MM.1S (cell line): Measurements from ENCODE around the gene THOP1.

Experiments used
- DNase-seq: peaks from one replicate; pipeline ENCODE4 v3.0.0-alpha.2; 2015
- H2AFZ ChIP-seq: fragments of 300-600 bp; sonication (generic); 2 replicates; pipeline ENCODE4 v1.6.0; 2016; ENCODE audit warnings: antibody characterized with exemption, low read length
- H3F3A ChIP-seq: fragments of 300-600 bp; sonication (generic); 2 replicates; pipeline ENCODE4 v1.6.1; 2016; ENCODE audit warnings: mild to moderate bottlenecking, antibody characterized with exemption, low read length, moderate library complexity, mixed read lengths; ENCODE audit not compliant: insufficient read depth
- H3K27ac ChIP-seq: fragments of 300-600 bp; sonication (generic); 2 replicates; pipeline ENCODE4 v1.5.1; 2016; ENCODE audit warnings: mild to moderate bottlenecking, low read length
- H3K27me3 ChIP-seq: fragments of 300-600 bp; sonication (generic); replicated peaks from 2 replicates; pipeline ENCODE4 v1.6.0; 2016; ENCODE audit warnings: low read length; ENCODE audit not compliant: insufficient read depth
- H3K36me3 ChIP-seq: fragments of 300-600 bp; sonication (generic); replicated peaks from 2 replicates; pipeline ENCODE4 v1.6.1; 2016; ENCODE audit warnings: mild to moderate bottlenecking, low read length, mixed read lengths; ENCODE audit not compliant: insufficient read depth
- H3K4me1 ChIP-seq: fragments of 300-600 bp; sonication (generic); 2 replicates; pipeline ENCODE4 v1.6.1; 2016; ENCODE audit warnings: low read length, mixed read lengths
- H3K4me2 ChIP-seq: fragments of 300-600 bp; sonication (generic); 2 replicates; pipeline ENCODE4 v1.6.0; 2016; ENCODE audit warnings: low read depth, low read length
- H3K4me3 ChIP-seq: fragments of 300-600 bp; sonication (generic); 2 replicates; pipeline ENCODE4 v1.5.1; 2016; ENCODE audit warnings: low read length, mixed read lengths
- H3K79me2 ChIP-seq: fragments of 300-600 bp; sonication (generic); 2 replicates; pipeline ENCODE4 v1.6.1; 2016; ENCODE audit warnings: mixed run types, low read length, mixed read lengths
- H3K9ac ChIP-seq: fragments of 300-600 bp; sonication (generic); 2 replicates; pipeline ENCODE4 v1.6.1; 2016; ENCODE audit warnings: low read length, mixed read lengths
- H3K9me2 ChIP-seq: fragments of 300-600 bp; sonication (generic); replicated peaks from 2 replicates; pipeline ENCODE4 v1.6.1; 2016; ENCODE audit warnings: mild to moderate bottlenecking, low read length, mixed read lengths; ENCODE audit not compliant: insufficient read depth
- H3K9me3 ChIP-seq: fragments of 300-600 bp; sonication (generic); replicated peaks from 2 replicates; pipeline ENCODE4 v1.6.1; 2016; ENCODE audit warnings: mild to moderate bottlenecking, low read length, mixed read lengths; ENCODE audit not compliant: insufficient read depth
- H4K20me1 ChIP-seq: fragments of 300-600 bp; sonication (generic); 2 replicates; pipeline ENCODE4 v1.6.1; 2016; ENCODE audit warnings: mild to moderate bottlenecking, low read length, moderate library complexity, mixed read lengths; ENCODE audit not compliant: insufficient read depth
- EZH2 ChIP-seq: fragments of 300-600 bp; sonication (generic); optimal IDR thresholded peaks from 2 replicates; pipeline ENCODE3; 2017; ENCODE audit warnings: low read depth, mild to moderate bottlenecking, antibody characterized with exemption, low read length, mixed read lengths
- EZH2phosphoT487 ChIP-seq: fragments of 300-600 bp; sonication (generic); IDR thresholded peaks from 2 replicates; pipeline ENCODE4 v1.6.1; 2018; ENCODE audit warnings: antibody characterized with exemption, low read length
- TF ChIP-seq, protein P1 (sequence below): fragments of 300-600 bp; sonication (generic); IDR thresholded peaks from 2 replicates; pipeline ENCODE4 v1.5.1; 2016; ENCODE audit warnings: antibody characterized with exemption, low read length, mixed read lengths

THOP1 gene

DNA sequence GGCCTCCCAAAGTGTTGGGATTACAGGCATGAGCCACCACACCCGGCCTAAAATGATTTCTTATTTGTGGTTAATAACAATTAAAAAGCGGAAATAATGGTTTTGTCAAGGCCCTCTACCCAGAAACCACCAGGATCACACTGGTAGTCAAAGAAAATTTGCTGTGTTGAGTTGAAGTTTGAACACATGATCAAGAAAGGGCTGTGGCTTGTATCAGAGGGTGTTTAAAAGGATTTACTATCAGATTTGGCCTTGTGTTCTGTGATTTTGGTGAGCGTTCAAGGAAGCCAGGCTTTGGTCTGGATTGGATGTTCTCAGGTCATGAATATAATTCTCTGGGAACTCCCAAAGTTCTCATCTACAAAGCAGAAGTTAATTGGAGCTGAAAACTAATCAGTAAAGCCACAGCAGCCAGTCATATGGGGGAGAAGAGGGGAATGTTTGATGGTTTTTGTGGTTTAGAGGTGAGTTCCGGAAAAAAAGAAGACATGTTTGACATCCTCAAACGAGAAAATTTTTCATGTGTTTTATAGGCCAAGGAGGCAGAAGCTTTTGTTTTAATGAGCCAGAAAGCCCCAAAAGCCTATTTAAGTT lies 71.3 kb downstream of the THOP1 start:
- Histone ChIP-seq H3K9me3 (peaks cover 6% of the 10 kb centered on the region; the same call in 1 of the 2 replicates), H3K9ac (no peak overlapping the region)

DNA sequence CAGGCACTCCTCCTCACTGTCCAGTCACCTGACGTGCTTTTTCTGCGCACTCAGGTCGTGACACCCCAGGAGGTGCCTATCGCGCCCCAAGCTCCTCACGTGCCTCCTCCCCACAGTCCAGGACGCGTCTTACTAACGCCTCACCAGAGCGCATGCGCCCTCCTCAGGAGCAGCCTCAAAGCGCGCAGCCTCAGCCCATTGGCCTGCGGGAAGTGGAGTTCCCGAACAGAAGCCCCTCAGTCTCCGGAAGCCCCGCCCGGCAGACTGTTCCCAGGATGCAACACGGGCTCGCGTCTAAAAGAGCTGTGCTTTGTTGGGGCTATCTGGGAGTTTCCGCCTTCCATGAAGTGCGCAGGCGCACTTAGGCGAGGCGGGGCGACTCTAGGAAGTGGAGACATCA lies 73.6 kb downstream of the THOP1 start:
- Histone ChIP-seq H3K9me3 (no peaks in the 10 kb centered on the region), H3K9me2 (no peaks in the 10 kb centered on the region), H3K79me2 (no peaks in the 10 kb centered on the region), H3K4me2 (no peak overlapping the region), H3K36me3 (no peaks in the 10 kb centered on the region), H4K20me1 (no peaks in the 10 kb centered on the region), H3F3A (no peaks in the 10 kb centered on the region), H3K27me3 (peaks cover 40% of the 10 kb centered on the region), H2AFZ (no peak overlapping the region), H3K27ac (no peak overlapping the region), H3K9ac (no peak overlapping the region), H3K4me3 (no peak overlapping the region), H3K4me1 (no peaks in the 10 kb centered on the region)
- no peak for TF ChIP-seq EZH2phosphoT487
- DNase-seq: no peak

More for the DNA sequence above, 71.3 kb downstream of the THOP1 start:
- no peaks in the 10 kb centered on the region for H3K4me1 ChIP-seq
- no peaks in the 10 kb centered on the region for H3F3A ChIP-seq
- peaks cover 20% of the 10 kb centered on the region for H3K27me3 ChIP-seq
- H3K9me2 ChIP-seq: no peaks in the 10 kb centered on the region
- no peak overlapping the region for H3K27ac ChIP-seq
- H3K79me2 ChIP-seq: no peaks in the 10 kb centered on the region
- H4K20me1 ChIP-seq: no peaks in the 10 kb centered on the region
- no peak overlapping the region for H3K4me2 ChIP-seq
- DNase-seq: no peak
- TF ChIP-seq, protein P1, sequence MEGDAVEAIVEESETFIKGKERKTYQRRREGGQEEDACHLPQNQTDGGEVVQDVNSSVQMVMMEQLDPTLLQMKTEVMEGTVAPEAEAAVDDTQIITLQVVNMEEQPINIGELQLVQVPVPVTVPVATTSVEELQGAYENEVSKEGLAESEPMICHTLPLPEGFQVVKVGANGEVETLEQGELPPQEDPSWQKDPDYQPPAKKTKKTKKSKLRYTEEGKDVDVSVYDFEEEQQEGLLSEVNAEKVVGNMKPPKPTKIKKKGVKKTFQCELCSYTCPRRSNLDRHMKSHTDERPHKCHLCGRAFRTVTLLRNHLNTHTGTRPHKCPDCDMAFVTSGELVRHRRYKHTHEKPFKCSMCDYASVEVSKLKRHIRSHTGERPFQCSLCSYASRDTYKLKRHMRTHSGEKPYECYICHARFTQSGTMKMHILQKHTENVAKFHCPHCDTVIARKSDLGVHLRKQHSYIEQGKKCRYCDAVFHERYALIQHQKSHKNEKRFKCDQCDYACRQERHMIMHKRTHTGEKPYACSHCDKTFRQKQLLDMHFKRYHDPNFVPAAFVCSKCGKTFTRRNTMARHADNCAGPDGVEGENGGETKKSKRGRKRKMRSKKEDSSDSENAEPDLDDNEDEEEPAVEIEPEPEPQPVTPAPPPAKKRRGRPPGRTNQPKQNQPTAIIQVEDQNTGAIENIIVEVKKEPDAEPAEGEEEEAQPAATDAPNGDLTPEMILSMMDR: no peak
- TF ChIP-seq EZH2: no peak
- no peak for TF ChIP-seq EZH2phosphoT487
- no peak overlapping the region for H2AFZ ChIP-seq
- H3K4me3 ChIP-seq: no peak overlapping the region
- peaks cover 11% of the 10 kb centered on the region; the same call in 1 of the 2 replicates for H3K36me3 ChIP-seq

DNA sequence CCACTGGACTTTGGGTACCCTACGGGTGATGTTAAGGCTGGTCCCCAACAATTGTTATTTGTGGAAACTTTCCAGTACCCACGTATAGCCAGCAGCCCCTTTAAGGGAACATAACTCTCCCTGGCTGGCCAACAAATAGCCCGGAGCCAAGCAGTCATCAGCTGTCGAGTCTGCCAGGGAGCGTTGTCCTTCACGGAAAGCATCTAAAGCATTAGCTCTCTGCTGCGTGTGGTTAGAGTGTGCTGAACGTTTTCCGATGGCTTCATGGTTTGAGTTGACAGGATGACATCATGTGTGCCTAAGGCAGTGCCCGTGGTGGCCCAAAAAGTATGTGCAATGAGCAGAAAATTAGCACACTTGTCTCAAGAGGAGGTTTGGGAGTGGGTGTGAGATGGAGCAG lies 78.5 kb downstream of the THOP1 start:
- TF ChIP-seq EZH2: no peak
- TF ChIP-seq, protein P1: no peak
- TF ChIP-seq EZH2phosphoT487: no peak

More for the DNA sequence above, 78.5 kb downstream of the THOP1 start:
- Histone ChIP-seq H3K4me2 (no peak overlapping the region), H3K79me2 (no peaks in the 10 kb centered on the region), H3K9me2 (no peaks in the 10 kb centered on the region), H3K36me3 (no peaks in the 10 kb centered on the region), H4K20me1 (no peaks in the 10 kb centered on the region), H3F3A (no peaks in the 10 kb centered on the region), H3K4me1 (no peaks in the 10 kb centered on the region), H3K4me3 (no peak overlapping the region), H3K27ac (no peak overlapping the region), H3K9ac (no peak overlapping the region), H2AFZ (no peak overlapping the region), H3K9me3 (no peaks in the 10 kb centered on the region), H3K27me3 (peaks cover 71% of the 10 kb centered on the region)
- DNase-seq: no peak
